ENCODE data around the gene MIX23. TPM values are rescaled to one million over a fixed set of nuclear protein-coding genes. Genes with fewer than 3 reads are reported as not detected.
A peak's percentile ranks its signal among the peaks of the same experiment; 100 is the strongest.
"Not testable (repeated sequence)": the region's sequence is repeated elsewhere in the genome, so short reads cannot be mapped to it uniquely, and the experiment has no call there.

The MIX23 gene
- total RNA-seq, 1 donor from 2014 or later = 18.3 TPM

- TF ChIP-seq, protein P1, sequence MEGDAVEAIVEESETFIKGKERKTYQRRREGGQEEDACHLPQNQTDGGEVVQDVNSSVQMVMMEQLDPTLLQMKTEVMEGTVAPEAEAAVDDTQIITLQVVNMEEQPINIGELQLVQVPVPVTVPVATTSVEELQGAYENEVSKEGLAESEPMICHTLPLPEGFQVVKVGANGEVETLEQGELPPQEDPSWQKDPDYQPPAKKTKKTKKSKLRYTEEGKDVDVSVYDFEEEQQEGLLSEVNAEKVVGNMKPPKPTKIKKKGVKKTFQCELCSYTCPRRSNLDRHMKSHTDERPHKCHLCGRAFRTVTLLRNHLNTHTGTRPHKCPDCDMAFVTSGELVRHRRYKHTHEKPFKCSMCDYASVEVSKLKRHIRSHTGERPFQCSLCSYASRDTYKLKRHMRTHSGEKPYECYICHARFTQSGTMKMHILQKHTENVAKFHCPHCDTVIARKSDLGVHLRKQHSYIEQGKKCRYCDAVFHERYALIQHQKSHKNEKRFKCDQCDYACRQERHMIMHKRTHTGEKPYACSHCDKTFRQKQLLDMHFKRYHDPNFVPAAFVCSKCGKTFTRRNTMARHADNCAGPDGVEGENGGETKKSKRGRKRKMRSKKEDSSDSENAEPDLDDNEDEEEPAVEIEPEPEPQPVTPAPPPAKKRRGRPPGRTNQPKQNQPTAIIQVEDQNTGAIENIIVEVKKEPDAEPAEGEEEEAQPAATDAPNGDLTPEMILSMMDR (IDR thresholded peaks at IDR 0.05) = no peak
- no peak for DNase-seq
- intact Hi-C loops (cut with DNase I) = no loop called here
- Histone ChIP-seq H3K27me3 (ENCODE audit: low read depth) (no peaks in the 10 kb centered on the region), H3K9me3 (no peaks in the 10 kb centered on the region), H3K27ac (no peak overlapping the region), H3K4me3 (no peak overlapping the region), H3K4me1 (peaks cover 12% of the 10 kb centered on the region), H3K36me3 (peaks cover 4% of the 10 kb centered on the region)
- no peak for ATAC-seq
Measured at GRCh38 chr3:122387709-122388108, 4.7 kb upstream of the MIX23 start.

DNA sequence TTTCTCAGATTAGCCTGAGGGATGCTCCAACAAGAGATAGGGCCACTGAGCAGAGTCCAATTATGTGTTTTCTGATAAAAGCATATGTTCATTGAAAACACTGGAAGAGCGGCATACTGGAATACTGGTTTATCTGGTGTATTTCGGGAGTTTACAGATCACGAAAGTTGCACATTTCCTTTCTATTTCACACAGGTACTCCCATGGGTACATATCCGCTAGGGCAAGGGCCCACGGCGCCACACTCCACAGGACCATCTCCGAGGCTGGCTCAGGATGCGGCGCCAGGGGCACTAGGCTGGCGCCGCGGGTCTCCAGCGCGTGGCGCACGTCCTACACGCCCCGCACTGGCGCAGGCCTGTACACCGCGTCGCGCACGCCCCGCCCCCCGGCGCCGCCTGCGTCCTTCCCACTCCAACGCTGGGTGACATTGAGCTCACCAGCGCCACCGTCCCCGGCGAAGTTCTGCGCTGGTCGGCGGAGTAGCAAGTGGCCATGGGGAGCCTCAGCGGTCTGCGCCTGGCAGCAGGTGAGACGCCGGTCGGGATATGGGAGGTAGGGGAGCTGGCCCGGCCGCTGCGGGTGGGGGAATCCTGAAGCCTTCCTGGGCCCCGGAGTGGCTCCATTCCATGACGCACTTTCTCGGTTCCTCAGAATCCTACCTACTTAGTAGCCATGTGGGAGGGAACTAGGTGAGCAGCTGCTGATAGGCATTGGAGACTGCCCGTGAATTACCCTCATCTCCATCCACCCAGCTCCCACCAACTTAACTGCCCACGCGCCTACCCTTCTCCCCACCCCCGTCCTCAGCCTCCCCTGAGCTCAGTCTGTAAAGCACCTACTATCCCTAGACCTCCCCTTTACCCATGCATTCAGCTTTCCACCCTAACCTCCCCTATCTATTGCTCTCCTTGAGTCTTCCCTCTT, 1.0 kb upstream of the MIX23 start, which contains the start of gene FAM162A:
TSS of gene FAM162A (plus strand) at position 412 of the 927 bp plus-strand sequence. CDS start at position 496, 84 bp downstream.
- Histone ChIP-seq H3K9me3 (no peaks in the 10 kb centered on the region), H3K36me3 (peaks cover 8% of the 10 kb centered on the region), H3K27me3 (ENCODE audit: low read depth) (no peaks in the 10 kb centered on the region), H3K4me1 (peaks cover 21% of the 10 kb centered on the region), H3K4me3 (peak within 1 kb of the TSS; percentile 88), H3K27ac (peak within 1 kb of the TSS; percentile 89)
- TF ChIP-seq, protein P1 (IDR thresholded peaks at IDR 0.05) = peak; percentile 75
- intact Hi-C loops (cut with DNase I) = no loop called here
- peak; percentile 97 for DNase-seq
- ATAC-seq = peak; percentile 99 to 100

DNA sequence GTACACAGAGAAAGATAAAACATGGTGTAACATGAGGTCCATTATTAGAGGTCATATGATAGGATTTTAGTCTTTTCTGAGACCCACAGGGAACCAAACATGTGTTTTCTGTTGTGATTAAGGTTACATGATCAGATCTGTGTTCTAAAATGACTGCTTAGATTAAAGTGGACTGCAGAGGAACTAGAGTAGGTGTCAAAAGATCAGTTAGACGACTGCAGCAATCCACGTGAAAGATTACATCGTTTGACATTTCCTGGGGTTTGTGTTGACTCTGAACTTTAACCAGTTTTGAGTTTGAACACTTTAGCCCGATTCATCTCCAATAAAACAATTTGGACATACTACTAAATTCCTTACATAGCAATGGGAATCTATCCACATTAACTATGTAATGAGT, 5.1 kb downstream of the MIX23 start:
- Histone ChIP-seq H3K27ac (no peak overlapping the region), H3K4me1 (peaks cover 9% of the 10 kb centered on the region), H3K4me3 (no peak overlapping the region), H3K9me3 (no peaks in the 10 kb centered on the region), H3K27me3 (ENCODE audit: low read depth) (no peaks in the 10 kb centered on the region), H3K36me3 (peaks cover 4% of the 10 kb centered on the region)
- intact Hi-C loops (cut with DNase I) = no loop called here
- ATAC-seq = no peak
- TF ChIP-seq, protein P1 (IDR thresholded peaks at IDR 0.05) = no peak
- no peak for DNase-seq

- intact Hi-C loops (cut with DNase I) = no loop called here
- DNase-seq = no peak
- H3K4me3 ChIP-seq = no peak overlapping the region
- TF ChIP-seq, protein P1 (IDR thresholded peaks at IDR 0.05) = no peak
- H3K27me3 ChIP-seq (ENCODE audit: low read depth) = no peaks in the 10 kb centered on the region
- H3K9me3 ChIP-seq = no peaks in the 10 kb centered on the region
- H3K27ac ChIP-seq = no peak overlapping the region
- peaks cover 16% of the 10 kb centered on the region for H3K36me3 ChIP-seq
- no peak for ATAC-seq
- H3K4me1 ChIP-seq = no peaks in the 10 kb centered on the region
Measured at GRCh38 chr3:122374034-122374433, 9.0 kb downstream of the MIX23 start.

DNA sequence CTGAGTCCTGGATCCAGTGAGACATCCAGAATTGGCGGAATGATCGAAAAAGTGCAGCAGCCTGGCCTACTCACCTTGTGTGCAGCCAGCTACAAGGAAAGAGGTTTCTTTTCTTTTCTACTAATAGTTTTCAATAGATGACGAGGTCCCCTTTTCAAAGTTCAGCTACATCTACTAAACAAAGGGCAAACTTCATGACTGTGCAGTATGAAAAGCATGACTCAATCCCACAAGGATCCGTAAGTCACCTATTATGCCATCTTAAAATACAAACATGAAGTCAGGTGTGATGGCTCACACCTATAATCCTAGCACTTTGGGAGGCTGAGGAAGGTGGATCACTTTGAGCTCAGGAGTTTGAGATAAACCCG, 16.7 kb downstream of the MIX23 start:
- ATAC-seq (no peak), DNase-seq (no peak)
- H3K4me3 ChIP-seq = no peak overlapping the region
- TF ChIP-seq, protein P1 (IDR thresholded peaks at IDR 0.05) = no peak
- intact Hi-C loops (cut with DNase I) = no loop called here
- H3K27ac ChIP-seq = no peak overlapping the region
- H3K36me3 ChIP-seq = peaks cover 60% of the 10 kb centered on the region
- no peaks in the 10 kb centered on the region for H3K9me3 ChIP-seq
- H3K27me3 ChIP-seq (ENCODE audit: low read depth) = no peaks in the 10 kb centered on the region
- no peaks in the 10 kb centered on the region for H3K4me1 ChIP-seq

- ATAC-seq = peak; percentile 78 to 83
- H3K27ac ChIP-seq; H3K27me3 ChIP-seq (ENCODE audit: low read depth); intact Hi-C loops (cut with DNase I); H3K4me3 ChIP-seq; H3K4me1 ChIP-seq; H3K9me3 ChIP-seq; DNase-seq: not testable (repeated sequence)
- H3K36me3 ChIP-seq = peaks cover 66% of the 10 kb centered on the region
Measured at GRCh38 chr3:122365582-122366378, 17.3 kb downstream of the MIX23 start.
